NB4 (cell line): Measurements from ENCODE around the gene ATP13A1.

Experiments used
- POLR2A ChIP-seq: IDR thresholded peaks from 2 replicates; pipeline ENCODE4 v1.6.1; 2011; ENCODE audit warnings: mild to moderate bottlenecking; ENCODE audit not compliant: insufficient read length; ENCODE audit errors: extremely low read depth
- TF ChIP-seq, protein P1 (sequence below): IDR thresholded peaks from one replicate; pipeline ENCODE4 v1.5.1; 2012; ENCODE audit warnings: low read depth, low read length
- TF ChIP-seq, protein P2 (sequence below): IDR thresholded peaks from 2 replicates; pipeline ENCODE4 v1.6.1; 2011; ENCODE audit warnings: low read depth, low read length

DNA sequence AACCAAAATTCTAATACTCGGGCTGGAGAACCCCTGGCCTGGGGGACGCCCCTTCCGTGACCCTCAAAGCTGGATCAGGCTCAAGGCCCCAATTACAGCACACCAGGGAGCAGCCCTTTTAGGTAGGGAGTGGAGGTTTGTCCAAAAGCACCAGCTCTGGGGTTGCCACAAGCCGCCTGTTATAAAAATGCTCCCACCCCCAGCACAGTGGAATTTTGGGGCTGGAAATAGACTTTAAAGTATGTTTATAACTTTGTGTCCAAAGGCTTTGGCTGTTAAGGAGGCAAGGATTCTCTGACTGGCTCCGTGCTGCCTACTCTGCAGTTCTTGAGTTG, 19.5 kb downstream of the ATP13A1 start:
- TF ChIP-seq, protein P1, sequence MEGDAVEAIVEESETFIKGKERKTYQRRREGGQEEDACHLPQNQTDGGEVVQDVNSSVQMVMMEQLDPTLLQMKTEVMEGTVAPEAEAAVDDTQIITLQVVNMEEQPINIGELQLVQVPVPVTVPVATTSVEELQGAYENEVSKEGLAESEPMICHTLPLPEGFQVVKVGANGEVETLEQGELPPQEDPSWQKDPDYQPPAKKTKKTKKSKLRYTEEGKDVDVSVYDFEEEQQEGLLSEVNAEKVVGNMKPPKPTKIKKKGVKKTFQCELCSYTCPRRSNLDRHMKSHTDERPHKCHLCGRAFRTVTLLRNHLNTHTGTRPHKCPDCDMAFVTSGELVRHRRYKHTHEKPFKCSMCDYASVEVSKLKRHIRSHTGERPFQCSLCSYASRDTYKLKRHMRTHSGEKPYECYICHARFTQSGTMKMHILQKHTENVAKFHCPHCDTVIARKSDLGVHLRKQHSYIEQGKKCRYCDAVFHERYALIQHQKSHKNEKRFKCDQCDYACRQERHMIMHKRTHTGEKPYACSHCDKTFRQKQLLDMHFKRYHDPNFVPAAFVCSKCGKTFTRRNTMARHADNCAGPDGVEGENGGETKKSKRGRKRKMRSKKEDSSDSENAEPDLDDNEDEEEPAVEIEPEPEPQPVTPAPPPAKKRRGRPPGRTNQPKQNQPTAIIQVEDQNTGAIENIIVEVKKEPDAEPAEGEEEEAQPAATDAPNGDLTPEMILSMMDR: no peak
- no peak for TF ChIP-seq POLR2A
- TF ChIP-seq, protein P2, sequence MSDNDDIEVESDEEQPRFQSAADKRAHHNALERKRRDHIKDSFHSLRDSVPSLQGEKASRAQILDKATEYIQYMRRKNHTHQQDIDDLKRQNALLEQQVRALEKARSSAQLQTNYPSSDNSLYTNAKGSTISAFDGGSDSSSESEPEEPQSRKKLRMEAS: no peak
